PC-9 (cell line): Measurements from ENCODE around the gene MUCL3. TPM values are rescaled to one million over a fixed set of nuclear protein-coding genes. Genes with fewer than 3 reads are reported as not detected.

Experiments
- BruUV-seq: library from RNA; stranded (reverse); fragments of 400-500 nt; replicated peaks from 2 replicates; lab custom pipeline; 2021; lab: Mats Ljungman, UMichigan
- CTCF ChIA-PET: fragments of 300-600 bp; sonication (Branson Sonifier 250); formaldehyde crosslinking; loops from one replicate; lab custom pipeline; 2022; ENCODE audit warnings: antibody characterized with exemption; lab: Charles Lee
- POLR2A ChIA-PET: fragments of 300-600 bp; sonication (Branson Sonifier 250); formaldehyde crosslinking; loops from one replicate; lab custom pipeline; 2022; ENCODE audit warnings: antibody characterized with exemption; ENCODE audit not compliant: unreplicated experiment; lab: Charles Lee
- DNase-seq, 2 experiments: peaks; one replicate each; pipeline versions ENCODE4 v3.0.0 to v3.0.0-alpha.2; 2015 to 2022; ENCODE audit warnings: mixed read lengths in 1 of 2
- H2AFZ ChIP-seq: fragments of 200-600 bp; sonication (generic); 2 replicates; pipeline ENCODE4 v1.8.1; 2017; ENCODE audit warnings: antibody characterized with exemption
- H3F3A ChIP-seq: fragments of 200-600 bp; sonication (generic); 2 replicates; pipeline ENCODE4 v1.8.1; 2017; ENCODE audit warnings: antibody characterized with exemption, mild to moderate bottlenecking, low read depth; ENCODE audit not compliant: insufficient read depth
- H3K27ac ChIP-seq: fragments of 200-600 bp; sonication (generic); 2 replicates; pipeline ENCODE4 v1.6.1; 2016; ENCODE audit warnings: mixed run types
- H3K27me3 ChIP-seq: fragments of 200-600 bp; sonication (generic); 2 replicates; pipeline ENCODE4 v1.6.1; 2016; ENCODE audit warnings: low read depth, mixed run types; ENCODE audit not compliant: insufficient read depth
- H3K36me3 ChIP-seq: fragments of 200-600 bp; sonication (generic); 2 replicates; pipeline ENCODE4 v1.6.1; 2016; ENCODE audit warnings: low read depth, mixed run types
- H3K4me1 ChIP-seq: fragments of 200-600 bp; sonication (generic); replicated peaks from 2 replicates; pipeline ENCODE4 v1.6.1; 2016; ENCODE audit warnings: mixed run types; ENCODE audit not compliant: insufficient read depth
- H3K4me2 ChIP-seq: fragments of 200-600 bp; sonication (generic); 2 replicates; pipeline ENCODE4 v1.6.1; 2017; ENCODE audit warnings: mixed run types
- H3K4me3 ChIP-seq: fragments of 200-600 bp; sonication (generic); 2 replicates; pipeline ENCODE4 v1.6.1; 2016; ENCODE audit warnings: mixed run types
- H3K79me2 ChIP-seq: fragments of 200-600 bp; sonication (generic); 2 replicates; pipeline ENCODE4 v1.6.1; 2017; ENCODE audit warnings: low read depth, mixed run types
- H3K9me2 ChIP-seq: fragments of 200-600 bp; sonication (generic); 2 replicates; pipeline ENCODE4 v1.8.1; 2017; ENCODE audit warnings: mild to moderate bottlenecking; ENCODE audit not compliant: insufficient read depth
- H3K9me3 ChIP-seq: fragments of 200-600 bp; sonication (generic); 2 replicates; pipeline ENCODE4 v1.8.1; 2016; ENCODE audit warnings: low read depth; ENCODE audit not compliant: insufficient read depth
- H4K20me1 ChIP-seq: fragments of 200-600 bp; sonication (generic); 2 replicates; pipeline ENCODE4 v1.8.1; 2017; ENCODE audit not compliant: insufficient read depth
- EZH2 ChIP-seq: fragments of 200-600 bp; sonication (generic); IDR thresholded peaks from 2 replicates; pipeline ENCODE4 v1.8.0; 2017; ENCODE audit warnings: antibody characterized with exemption, low read depth
- intact Hi-C: fragments of 100-400 bp; cut with micrococcal nuclease; formaldehyde crosslinking; loops from one replicate; pipeline ENCODE4 v1.10.0; 2022; ENCODE audit not compliant: unreplicated experiment
- total RNA-seq: library from RNA; stranded (reverse); gene quantifications from 2 replicates; pipeline ENCODE4 v1.2.3, GENCODE V29; 2021
- TF ChIP-seq, protein P1 (sequence below): fragments of 200-600 bp; sonication (generic); conservative IDR thresholded peaks from 2 replicates; pipeline ENCODE4 v1.6.1; 2017; ENCODE audit warnings: mixed run types, antibody characterized with exemption, mild to moderate bottlenecking, moderate library complexity

Gene MUCL3
- total RNA-seq, 1 experiment from 2014 or later = not detected

- Histone ChIP-seq H3K9me3 (no peaks in the 10 kb centered on the region), H3K79me2 (no peaks in the 10 kb centered on the region), H3K27ac (no peak overlapping the region), H3K4me3 (no peak overlapping the region), H3K36me3 (0 out of 2 replicates have a peak, but pooled peaks cover under 1% of the 10 kb centered on the region), H3K4me1 (peaks cover 27% of the 10 kb centered on the region), H4K20me1 (no peaks in the 10 kb centered on the region), H3K9me2 (no peaks in the 10 kb centered on the region), H3K4me2 (no peak overlapping the region), H3K27me3 (no peaks in the 10 kb centered on the region), H2AFZ (no peak overlapping the region), H3F3A (peaks cover 3% of the 10 kb centered on the region; the same call in 1 of the 2 replicates)
- CTCF ChIA-PET = no interaction called here
- BruUV-seq = no TSS peak
- TF ChIP-seq, protein P1, sequence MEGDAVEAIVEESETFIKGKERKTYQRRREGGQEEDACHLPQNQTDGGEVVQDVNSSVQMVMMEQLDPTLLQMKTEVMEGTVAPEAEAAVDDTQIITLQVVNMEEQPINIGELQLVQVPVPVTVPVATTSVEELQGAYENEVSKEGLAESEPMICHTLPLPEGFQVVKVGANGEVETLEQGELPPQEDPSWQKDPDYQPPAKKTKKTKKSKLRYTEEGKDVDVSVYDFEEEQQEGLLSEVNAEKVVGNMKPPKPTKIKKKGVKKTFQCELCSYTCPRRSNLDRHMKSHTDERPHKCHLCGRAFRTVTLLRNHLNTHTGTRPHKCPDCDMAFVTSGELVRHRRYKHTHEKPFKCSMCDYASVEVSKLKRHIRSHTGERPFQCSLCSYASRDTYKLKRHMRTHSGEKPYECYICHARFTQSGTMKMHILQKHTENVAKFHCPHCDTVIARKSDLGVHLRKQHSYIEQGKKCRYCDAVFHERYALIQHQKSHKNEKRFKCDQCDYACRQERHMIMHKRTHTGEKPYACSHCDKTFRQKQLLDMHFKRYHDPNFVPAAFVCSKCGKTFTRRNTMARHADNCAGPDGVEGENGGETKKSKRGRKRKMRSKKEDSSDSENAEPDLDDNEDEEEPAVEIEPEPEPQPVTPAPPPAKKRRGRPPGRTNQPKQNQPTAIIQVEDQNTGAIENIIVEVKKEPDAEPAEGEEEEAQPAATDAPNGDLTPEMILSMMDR = no peak
- DNase-seq = no peak
- intact Hi-C loops = no loop called here
- POLR2A ChIA-PET = no interaction called here
These were observed 9.5 kb upstream of the MUCL3 start for GRCh38 chr6:30931272-30931671.

GRCh38 chr6:30931969-30932645 lies 8.7 kb upstream of the MUCL3 start, which contains the start of gene SFTA2:
Gene SFTA2 (minus strand): TSS chr6:30932170. CDS start chr6:30932096, 74 bp downstream.
- H3K27ac ChIP-seq = no peak within 1 kb of the TSS
- no peak within 1 kb of the TSS for H3K4me2 ChIP-seq
- no peaks in the 10 kb centered on the region for H3K36me3 ChIP-seq
- POLR2A ChIA-PET = no interaction called here
- H4K20me1 ChIP-seq = no peaks in the 10 kb centered on the region
- no peaks in the 10 kb centered on the region for H3K9me2 ChIP-seq
- BruUV-seq = no TSS peak
- no peaks in the 10 kb centered on the region for H3K27me3 ChIP-seq
- H3K79me2 ChIP-seq = no peaks in the 10 kb centered on the region
- CTCF ChIA-PET = no interaction called here
- no peaks in the 10 kb centered on the region for H3K9me3 ChIP-seq
- no peak within 1 kb of the TSS for H3K4me3 ChIP-seq
- no peaks in the 10 kb centered on the region for H3F3A ChIP-seq
- peaks cover 20% of the 10 kb centered on the region for H3K4me1 ChIP-seq
- no peak within 1 kb of the TSS for H2AFZ ChIP-seq
- DNase-seq = no peak
- TF ChIP-seq, protein P1 = no peak
- TF ChIP-seq EZH2 = no peak
- intact Hi-C loops = no loop called here

DNA sequence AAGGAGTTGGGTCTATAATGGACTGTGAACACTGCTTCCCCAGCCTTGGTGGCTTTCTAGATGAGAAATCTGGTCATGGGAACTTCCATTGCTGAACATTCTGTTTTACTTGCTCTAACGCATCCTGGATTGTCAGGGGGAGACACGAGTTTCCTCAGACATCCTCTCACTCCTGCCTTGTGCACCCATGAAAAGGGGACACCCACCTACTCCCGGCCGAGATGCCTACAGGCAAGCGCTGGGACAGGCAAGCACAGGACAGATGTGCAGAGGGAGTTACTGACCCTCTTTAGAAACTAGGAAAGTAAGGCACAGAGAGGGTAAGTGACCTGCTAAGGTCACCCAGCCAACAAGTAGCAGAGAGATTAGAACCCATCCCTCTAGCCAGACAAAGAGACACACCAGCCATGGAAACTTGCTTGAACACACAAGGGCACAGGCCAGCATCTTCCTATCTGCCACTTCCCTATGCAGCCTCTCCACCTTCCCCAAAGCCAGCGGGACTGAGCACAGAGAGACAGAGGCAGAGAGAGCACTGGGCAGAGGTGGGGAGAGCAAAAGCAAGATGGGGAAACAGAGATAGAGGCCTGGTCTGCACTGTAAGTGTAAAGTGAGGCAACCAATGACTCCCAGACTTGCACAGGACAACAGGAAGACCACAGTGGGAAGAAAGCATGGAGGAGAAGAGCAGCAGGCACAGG lies 8.0 kb upstream of the MUCL3 start:
- Histone ChIP-seq H3K4me2 (no peak overlapping the region), H3K9me3 (no peaks in the 10 kb centered on the region), H3F3A (no peaks in the 10 kb centered on the region), H3K36me3 (no peaks in the 10 kb centered on the region), H3K9me2 (no peaks in the 10 kb centered on the region), H2AFZ (no peak overlapping the region), H3K4me3 (no peak overlapping the region), H3K4me1 (peaks cover 20% of the 10 kb centered on the region), H3K27me3 (no peaks in the 10 kb centered on the region), H3K79me2 (no peaks in the 10 kb centered on the region), H4K20me1 (no peaks in the 10 kb centered on the region), H3K27ac (no peak overlapping the region)
- no peak for TF ChIP-seq EZH2
- TF ChIP-seq, protein P1 = no peak
- DNase-seq = no peak
- intact Hi-C loops = no loop called here
- ChIA-PET POLR2A (no interaction called here), CTCF (no interaction called here)
- BruUV-seq = no TSS peak
